Myocyte (in vitro differentiated cells): ENCODE data around the gene RNPEPL1. TPM values are rescaled to one million over a fixed set of nuclear protein-coding genes. Genes with fewer than 3 reads are reported as not detected.
A peak's percentile ranks its signal among the peaks of the same experiment; 100 is the strongest.

Experiments used
- DNase-seq: peaks from one replicate; pipeline ENCODE4 v3.0.0-alpha.2; 2012; ENCODE audit warnings: low read depth
- total RNA-seq: library from RNA; depleted of rRNA; stranded (reverse); fragments of >200 nt; gene quantifications from 2 replicates; pipeline ENCODE4 v1.2.3, GENCODE V29; 2014

The RNPEPL1 gene
- total RNA-seq, 1 donor from 2014 or later: 21.2 TPM

GRCh38 chr2:240622531-240623235 lies 54.4 kb downstream of the RNPEPL1 start:
- DNase-seq: no peak

- no peak for DNase-seq
Observed at GRCh38 chr2:240623531-240624010, 55.3 kb downstream of the RNPEPL1 start.

- DNase-seq: no peak
Observed at GRCh38 chr2:240624011-240624949, 56.0 kb downstream of the RNPEPL1 start.

GRCh38 chr2:240624950-240625621 lies 56.8 kb downstream of the RNPEPL1 start, which contains the start of gene GPR35:
Gene GPR35 (plus strand): TSS chr2:240625480. CDS start chr2:240629953, 4,473 bp downstream.
- peak; percentile 47 for DNase-seq

- DNase-seq: no peak
Observed at GRCh38 chr2:240626531-240627300, 58.4 kb downstream of the RNPEPL1 start.

- no peak for DNase-seq
Observed at GRCh38 chr2:240627736-240628506, 59.6 kb downstream of the RNPEPL1 start.

- DNase-seq: no peak
Observed at GRCh38 chr2:240628507-240628807, 60.2 kb downstream of the RNPEPL1 start.

GRCh38 chr2:240628808-240629618 lies 60.7 kb downstream of the RNPEPL1 start:
- DNase-seq: no peak

- DNase-seq: no peak
Observed at GRCh38 chr2:240629619-240629967, 61.3 kb downstream of the RNPEPL1 start.

GRCh38 chr2:240629968-240630770 lies 61.9 kb downstream of the RNPEPL1 start:
- DNase-seq: no peak

Other genes starting within 250 kb of the RNPEPL1 start
- 757 and 1,139 TPM in 2 replicates for gene GPC1, start 132.8 kb upstream of the RNPEPL1 start, total RNA-seq
- 5.3 and 5.4 TPM in 2 replicates for gene ANKMY1, start 10.5 kb upstream of the RNPEPL1 start, total RNA-seq
- 36.7 and 54.0 TPM in 2 replicates for gene DUSP28, start 8.1 kb upstream of the RNPEPL1 start, total RNA-seq
- 30.2 and 31.5 TPM in 2 replicates for gene CAPN10, start 18.2 kb downstream of the RNPEPL1 start, total RNA-seq
- gene GPR35, start 57.0 kb downstream of the RNPEPL1 start, total RNA-seq: 0.56 and 1.7 TPM in 2 replicates
- not detected in 2 replicates for gene AQP12B, start 114.4 kb downstream of the RNPEPL1 start, total RNA-seq
- not detected in 2 replicates for gene AQP12A, start 123.4 kb downstream of the RNPEPL1 start, total RNA-seq